Sigmoid colon (tissue), 4 donors: Measurements from ENCODE around the gene TNNI2.

Experiments used
- CTCF ChIP-seq, 4 experiments: fragments of 450-650 bp in 3 of 4; fragments of 200-600 bp in 1 of 4; IDR thresholded peaks; one replicate each; pipeline ENCODE4 v1.5.1; 2016 to 2019; ENCODE audit warnings: antibody characterized with exemption in 4 of 4, mild to moderate bottlenecking in 3 of 4, moderate library complexity in 2 of 4
- EP300 ChIP-seq, 4 donors: sonication (generic); formaldehyde crosslinking; IDR thresholded peaks; one replicate each; pipeline ENCODE4 v1.6.1; 2017; ENCODE audit warnings: antibody characterized with exemption in 4 of 4
- POLR2A ChIP-seq, 2 donors: fragments of 450-650 bp; IDR thresholded peaks; one replicate each; pipeline ENCODE4 v1.6.1; 2016; ENCODE audit warnings: antibody characterized with exemption in 2 of 2, mild to moderate bottlenecking in 2 of 2, moderate library complexity in 2 of 2
- POLR2AphosphoS5 ChIP-seq, 4 donors: sonication (generic); formaldehyde crosslinking; IDR thresholded peaks; one replicate each; pipeline ENCODE4 v1.6.1; 2017; ENCODE audit warnings: antibody characterized with exemption in 4 of 4

- no peak for TF ChIP-seq CTCF (IDR thresholded peaks at IDR 0.05)
- TF ChIP-seq POLR2AphosphoS5 (IDR thresholded peaks at IDR 0.05) = no peak
- no peak for TF ChIP-seq POLR2A (IDR thresholded peaks at IDR 0.05)
- TF ChIP-seq EP300 (IDR thresholded peaks at IDR 0.05) = no peak
Measured at GRCh38 chr11:1888811-1889210, 50.0 kb downstream of the TNNI2 start.
